Right lung (tissue), 5 donors: ENCODE data around the gene AGBL1. TPM values are rescaled to one million over a fixed set of nuclear protein-coding genes. Genes with fewer than 3 reads are reported as not detected.

ENCODE experiments used
- DNase-seq, 2 donors: peaks; one replicate each; pipeline ENCODE4 v3.0.0-alpha.2; 2013
- polyA plus RNA-seq, 5 donors: library from polyadenylated mRNA; unstranded; fragments of 120-200 nt; gene quantifications; one replicate each; pipeline versions ENCODE4 v1.2.1 to v1.2.3, GENCODE V29; 2013; ENCODE audit warnings: inconsistent platforms in 1 of 5, low replicate concordance in 1 of 5; ENCODE audit not compliant: insufficient read length in 5 of 5, insufficient read depth in 1 of 5

Gene AGBL1
- polyA plus RNA-seq, 5 donors: 0.05 to 0.26 (median 0.07) TPM

DNA sequence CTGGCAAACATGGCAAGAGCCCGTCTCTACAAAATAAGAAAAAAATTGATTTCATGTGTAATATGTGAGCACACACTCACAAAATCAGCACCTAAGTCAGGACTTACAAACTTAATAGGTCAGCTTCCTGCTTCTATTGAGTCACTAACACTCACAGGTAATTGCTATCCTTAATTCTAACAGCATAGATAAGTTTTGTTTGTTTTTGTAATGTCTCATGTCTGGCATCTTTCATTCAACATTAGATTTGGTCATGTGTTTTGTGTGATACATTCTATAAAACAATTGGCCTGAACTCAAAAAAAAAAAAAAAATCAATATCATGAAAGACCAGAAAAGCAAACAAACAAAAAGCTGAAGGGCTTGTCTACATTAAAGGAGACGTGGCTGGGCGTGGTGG is 564.7 kb downstream of the AGBL1 start:
- no peak for DNase-seq

GRCh38 chr15:86645925-86646500 is 566.3 kb downstream of the AGBL1 start:
- DNase-seq: no peak

DNA sequence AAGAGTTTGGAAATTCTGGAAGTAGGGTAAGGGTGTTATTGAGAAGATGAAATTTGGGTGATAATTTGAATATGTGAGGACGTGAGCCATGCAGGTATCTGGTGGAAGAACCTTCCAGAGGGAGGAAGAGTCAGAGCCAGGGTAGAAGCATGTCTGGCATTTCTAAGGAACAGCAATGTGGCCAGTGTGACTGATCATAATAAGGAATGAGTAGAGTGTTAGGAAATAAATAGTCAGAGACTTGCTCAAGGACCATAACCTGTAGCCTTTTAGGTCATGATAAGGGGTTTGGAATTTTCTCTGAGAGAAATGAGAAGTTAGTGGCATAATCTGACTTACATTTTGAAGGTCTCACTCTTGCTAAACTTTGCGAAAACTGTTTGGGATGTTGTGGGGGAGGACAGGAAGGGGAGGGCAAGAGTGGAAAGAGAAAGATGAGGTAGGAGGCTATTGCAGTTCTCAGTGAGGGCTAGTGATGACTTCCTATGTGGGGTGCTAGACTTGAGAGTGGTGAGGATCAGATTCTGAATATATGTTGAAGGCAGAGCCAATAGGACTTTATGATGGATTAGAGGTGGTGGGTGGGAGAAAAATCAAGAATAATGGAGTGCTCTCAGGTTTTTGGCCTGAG is 568.3 kb downstream of the AGBL1 start:
- DNase-seq: no peak

DNA sequence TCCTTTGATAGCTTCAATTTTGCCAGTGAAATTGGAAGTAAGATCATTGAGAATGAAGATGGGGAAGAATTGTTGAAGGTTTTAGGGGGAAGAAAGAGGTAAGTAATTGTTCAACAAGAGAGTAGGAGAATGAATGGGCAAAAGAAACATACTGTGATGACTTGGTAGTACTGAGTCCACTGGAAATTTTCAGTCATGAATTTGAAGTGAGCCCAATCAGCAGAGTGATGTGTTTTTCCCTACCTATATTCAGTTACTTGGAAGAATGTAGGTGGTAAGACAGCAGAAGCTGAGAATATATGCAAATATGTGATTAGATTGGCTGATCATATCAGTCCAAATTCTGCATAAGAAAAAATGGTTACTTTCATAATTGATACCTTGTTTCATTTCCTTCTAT is 569.6 kb downstream of the AGBL1 start:
- DNase-seq: no peak

DNA sequence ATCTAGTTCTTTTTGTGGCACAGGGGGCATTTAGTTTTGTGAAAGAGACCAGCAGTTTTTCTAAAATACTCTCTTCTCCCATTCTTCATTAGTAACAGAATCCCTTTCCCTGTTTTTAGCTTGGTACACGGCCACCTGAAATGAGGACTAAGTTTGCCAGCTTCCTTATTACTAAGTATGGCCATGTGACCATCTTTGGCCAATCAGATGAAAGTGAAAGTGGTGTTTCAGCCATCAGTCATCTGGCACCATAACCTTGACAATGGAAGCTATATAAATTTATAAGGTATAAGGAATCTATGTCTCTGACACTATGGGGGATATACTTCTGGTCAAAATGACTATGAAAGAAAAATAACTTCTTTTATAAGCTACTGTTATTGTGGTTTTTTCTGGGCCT is 570.4 kb downstream of the AGBL1 start:
- DNase-seq: no peak

- no peak for DNase-seq
Measured at GRCh38 chr15:86653344-86654197, 573.9 kb downstream of the AGBL1 start.

DNA sequence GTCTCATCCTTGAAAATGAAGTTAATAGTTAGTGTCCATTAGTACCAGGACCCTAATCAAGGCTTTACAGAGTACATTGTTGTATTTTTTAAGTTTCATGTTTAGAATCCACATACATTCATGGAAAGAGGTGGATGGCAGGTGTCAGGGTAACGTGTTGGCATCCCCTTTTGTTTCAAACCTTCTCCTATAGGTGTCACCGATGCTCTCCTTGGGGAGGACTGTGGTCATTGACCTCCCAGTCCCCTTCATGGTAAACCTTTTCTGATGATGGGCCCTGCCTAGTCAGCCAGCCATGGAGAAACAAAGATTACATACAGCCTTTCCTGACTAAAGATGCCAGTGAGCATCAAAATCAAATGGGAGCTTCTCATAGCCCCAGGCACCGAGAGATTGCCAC is 574.8 kb downstream of the AGBL1 start:
- no peak for DNase-seq

GRCh38 chr15:86657305-86657704 is 577.6 kb downstream of the AGBL1 start:
- DNase-seq: no peak

- DNase-seq: no peak
Measured at GRCh38 chr15:86659724-86660411, 580.2 kb downstream of the AGBL1 start.

- DNase-seq: no peak
Measured at GRCh38 chr15:86661580-86661979, 581.9 kb downstream of the AGBL1 start.

DNA sequence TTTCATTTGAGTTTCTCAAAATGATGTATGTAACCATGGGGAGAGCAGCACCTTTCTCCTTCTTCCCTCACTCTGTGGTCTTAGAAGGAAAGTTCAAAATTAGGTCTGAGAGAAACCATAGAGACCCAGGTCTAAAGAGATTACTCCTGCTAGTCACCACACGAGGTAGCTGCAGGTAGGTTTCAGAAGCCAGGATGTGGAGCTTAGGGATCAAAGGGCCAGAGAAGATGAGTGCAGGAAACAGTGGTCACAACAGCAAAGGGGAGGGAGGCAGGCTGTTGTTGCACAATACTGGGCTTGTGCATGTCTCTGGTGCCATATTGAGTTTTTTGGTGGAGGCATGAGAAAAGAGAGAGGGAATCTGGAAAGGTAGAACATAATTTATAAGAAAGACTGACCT is 583.6 kb downstream of the AGBL1 start:
- DNase-seq: no peak

DNA sequence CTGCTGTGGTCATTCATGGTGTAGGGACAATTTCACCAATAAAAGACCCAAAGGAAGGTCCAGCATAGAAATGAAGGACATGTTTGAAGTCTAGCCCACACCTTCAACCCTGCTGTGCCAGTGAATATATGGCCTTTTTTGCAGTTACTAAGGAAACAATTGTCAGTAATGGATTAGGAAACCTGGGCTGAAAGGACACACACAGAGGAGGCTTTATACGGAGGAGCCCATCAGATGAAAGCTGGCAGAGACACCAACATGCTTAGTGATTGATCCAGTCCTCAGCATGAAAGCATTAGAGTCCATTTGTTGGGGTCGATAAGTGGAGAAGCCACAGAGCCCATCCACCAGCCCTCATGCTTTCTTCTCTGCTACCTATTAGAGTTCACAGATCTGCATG is 584.3 kb downstream of the AGBL1 start:
- DNase-seq: no peak

DNA sequence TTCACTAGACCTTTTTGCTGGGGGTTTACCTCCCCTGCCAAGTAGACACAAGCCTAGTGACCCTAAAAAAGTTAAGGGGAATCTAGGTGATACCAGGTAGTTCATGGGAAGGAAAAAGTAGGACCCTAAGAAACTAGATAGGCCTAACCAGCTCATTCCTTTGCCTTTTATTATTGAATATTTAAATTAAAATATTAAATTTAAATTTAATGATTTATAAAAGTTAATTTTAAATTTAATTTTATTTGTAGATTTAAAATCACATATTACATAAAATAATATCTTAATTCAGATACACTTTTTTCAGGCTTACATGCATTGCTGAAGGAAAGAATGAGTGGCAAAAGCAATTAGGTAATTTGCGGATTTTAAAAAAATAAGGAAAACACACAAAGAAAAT is 584.9 kb downstream of the AGBL1 start:
- DNase-seq: no peak

GRCh38 chr15:86676002-86676401 is 596.3 kb downstream of the AGBL1 start:
- no peak for DNase-seq

GRCh38 chr15:86677278-86677677 is 597.6 kb downstream of the AGBL1 start:
- no peak for DNase-seq

- DNase-seq: no peak
Measured at GRCh38 chr15:86685263-86685662, 605.6 kb downstream of the AGBL1 start.

DNA sequence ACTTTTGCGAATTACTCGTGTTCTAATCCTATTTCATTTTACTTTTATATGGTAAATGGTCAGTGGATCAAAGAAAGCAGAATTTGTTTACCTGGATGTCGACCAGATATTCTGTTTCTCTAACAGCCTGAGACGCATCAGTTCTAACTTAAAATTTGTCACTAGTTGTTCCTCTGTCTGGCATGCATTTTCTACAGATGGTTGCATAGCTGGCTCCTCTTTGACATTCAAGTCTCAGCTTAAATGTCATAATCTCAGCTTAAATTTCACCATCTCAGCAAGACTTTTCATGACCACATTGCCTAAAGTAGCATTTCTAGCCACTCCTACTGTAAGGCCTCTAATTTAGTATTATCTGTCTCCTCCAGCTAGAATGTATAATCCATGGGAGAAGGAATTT is 609.3 kb downstream of the AGBL1 start:
- DNase-seq: no peak

DNA sequence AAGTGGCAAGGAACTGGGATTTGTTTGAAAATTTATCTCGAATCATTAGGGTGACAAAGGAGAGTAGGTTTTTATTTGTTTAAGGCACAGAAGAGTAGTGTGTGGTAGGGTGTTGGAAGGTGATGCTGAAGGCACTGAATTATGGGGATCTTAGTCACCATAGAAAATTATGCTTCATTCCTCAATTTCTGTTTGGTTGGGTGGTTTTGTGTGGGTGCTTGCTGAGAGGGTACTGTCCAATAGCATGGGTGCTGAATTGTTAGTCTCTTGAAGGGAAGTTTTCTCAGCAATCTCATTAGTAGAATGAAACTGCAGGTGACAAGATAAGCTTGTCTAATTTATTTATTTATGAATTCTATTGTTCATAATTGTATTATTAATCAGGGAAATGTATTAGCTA is 610.9 kb downstream of the AGBL1 start:
- peak; percentile 4 to 5 for DNase-seq

GRCh38 chr15:86691091-86691663 is 611.5 kb downstream of the AGBL1 start:
- DNase-seq: no peak

DNA sequence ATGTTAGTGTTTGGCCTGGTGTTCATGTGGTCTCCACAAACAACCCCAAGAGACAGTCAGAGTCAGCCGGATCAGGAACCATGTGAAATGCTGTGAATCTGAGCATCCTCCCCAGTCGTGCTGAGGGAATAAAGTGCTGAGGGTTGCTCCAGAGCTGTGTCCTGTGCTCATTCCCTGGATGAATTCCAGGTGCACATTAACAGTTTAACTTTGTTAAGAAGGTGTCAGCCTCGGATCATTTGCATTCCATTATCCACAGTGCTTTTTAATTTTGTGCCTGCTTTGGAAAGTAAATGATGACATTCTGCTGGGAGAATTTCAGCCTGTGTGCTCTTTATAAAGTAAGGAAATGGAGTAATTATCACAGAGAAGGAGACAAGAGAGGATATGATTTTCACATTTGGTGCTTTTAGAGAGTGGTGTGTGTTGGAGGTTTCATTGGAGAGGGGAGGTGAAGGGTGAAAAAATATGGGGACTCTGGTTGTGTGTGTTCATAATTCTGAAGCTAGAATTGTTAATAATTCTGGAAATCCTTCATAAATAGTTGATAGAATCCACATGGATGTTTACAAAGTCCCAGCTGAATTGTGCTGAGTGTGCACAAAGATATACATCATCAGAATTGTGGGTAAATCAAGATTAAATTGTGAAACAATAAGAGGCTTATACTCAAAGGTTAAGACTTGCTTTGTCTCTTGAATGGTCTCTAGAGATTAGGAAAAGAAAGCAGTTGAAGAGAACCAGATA is 621.4 kb downstream of the AGBL1 start:
- DNase-seq: no peak

DNA sequence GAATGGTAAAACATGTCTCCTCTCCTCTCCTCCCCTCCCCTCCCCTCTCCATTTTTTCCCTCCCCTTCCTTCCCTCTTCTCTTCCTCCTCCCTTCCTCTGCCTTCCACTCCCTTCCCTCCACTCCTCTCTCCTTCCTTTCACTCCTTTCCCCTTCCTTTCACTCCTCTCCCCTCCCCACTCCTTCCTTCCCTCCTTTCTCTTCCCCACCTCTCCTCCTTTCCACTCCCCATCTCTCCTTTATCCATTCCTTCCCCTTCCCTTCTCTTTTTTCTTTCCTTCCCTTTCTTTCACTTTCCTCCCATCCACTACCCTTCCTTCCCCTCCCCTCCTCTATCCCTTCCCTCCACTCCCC is 621.9 kb downstream of the AGBL1 start:
- DNase-seq: no peak

DNA sequence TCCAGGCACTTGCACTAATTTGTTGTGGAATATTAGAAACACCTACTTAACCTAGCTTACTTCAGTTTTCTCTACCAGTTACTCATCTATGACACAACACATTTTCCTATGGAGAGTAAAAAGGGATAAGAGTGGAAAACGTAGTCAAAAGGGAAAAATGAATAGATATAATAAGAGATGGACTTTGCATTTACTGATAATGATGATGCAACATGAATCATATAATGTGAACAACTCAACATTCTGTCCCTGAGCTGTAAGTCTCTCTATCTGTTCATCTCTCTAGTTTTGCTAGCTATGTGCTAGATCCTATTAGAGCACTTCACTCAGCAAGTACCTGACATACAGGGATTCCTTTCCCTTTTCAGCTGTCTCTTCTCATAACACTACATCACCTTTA is 627.1 kb downstream of the AGBL1 start:
- no peak for DNase-seq
